ENCODE results near the gene OR1F1. TPM values are rescaled to one million over a fixed set of nuclear protein-coding genes. Genes with fewer than 3 reads are reported as not detected.

The OR1F1 gene
- total and polyA plus RNA-seq, 9 of the 15 experiments (the other 6 are each of a cell fraction or from before 2014, with no cell fraction given), result 0.15 to 0.61 (median 0.35) TPM; not detected in 3

DNA sequence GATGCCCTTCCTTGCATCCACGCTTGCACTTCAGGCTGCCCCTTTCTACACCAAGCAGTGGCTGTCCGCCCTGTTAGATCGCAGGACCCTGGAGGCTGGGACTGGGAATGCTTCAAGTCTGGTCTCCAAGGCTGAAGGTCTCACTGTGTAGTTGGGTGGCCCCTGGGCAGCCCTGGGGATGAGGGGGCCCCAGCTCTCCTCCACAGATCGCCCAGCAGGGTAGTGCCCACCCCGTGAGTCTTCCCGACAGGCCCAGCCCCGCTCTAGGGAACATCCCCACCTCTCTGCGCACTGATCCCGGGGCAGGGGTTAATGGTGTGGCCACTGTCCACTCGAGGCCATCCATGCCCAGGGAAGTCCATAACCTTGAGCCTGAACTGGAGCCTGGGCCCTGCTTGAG is 42.9 kb upstream of the OR1F1 start (continued):
- TF ChIP-seq, protein P1, sequence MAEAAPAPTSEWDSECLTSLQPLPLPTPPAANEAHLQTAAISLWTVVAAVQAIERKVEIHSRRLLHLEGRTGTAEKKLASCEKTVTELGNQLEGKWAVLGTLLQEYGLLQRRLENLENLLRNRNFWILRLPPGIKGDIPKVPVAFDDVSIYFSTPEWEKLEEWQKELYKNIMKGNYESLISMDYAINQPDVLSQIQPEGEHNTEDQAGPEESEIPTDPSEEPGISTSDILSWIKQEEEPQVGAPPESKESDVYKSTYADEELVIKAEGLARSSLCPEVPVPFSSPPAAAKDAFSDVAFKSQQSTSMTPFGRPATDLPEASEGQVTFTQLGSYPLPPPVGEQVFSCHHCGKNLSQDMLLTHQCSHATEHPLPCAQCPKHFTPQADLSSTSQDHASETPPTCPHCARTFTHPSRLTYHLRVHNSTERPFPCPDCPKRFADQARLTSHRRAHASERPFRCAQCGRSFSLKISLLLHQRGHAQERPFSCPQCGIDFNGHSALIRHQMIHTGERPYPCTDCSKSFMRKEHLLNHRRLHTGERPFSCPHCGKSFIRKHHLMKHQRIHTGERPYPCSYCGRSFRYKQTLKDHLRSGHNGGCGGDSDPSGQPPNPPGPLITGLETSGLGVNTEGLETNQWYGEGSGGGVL (CRISPR knock-in tag; IDR thresholded peaks at IDR 0.05), result no peak
- TF ChIP-seq TRIM28 (IDR thresholded peaks at IDR 0.05) (no peak), CTBP1 (IDR thresholded peaks at IDR 0.05; ENCODE audit: borderline replicate concordance) (no peak)

DNA sequence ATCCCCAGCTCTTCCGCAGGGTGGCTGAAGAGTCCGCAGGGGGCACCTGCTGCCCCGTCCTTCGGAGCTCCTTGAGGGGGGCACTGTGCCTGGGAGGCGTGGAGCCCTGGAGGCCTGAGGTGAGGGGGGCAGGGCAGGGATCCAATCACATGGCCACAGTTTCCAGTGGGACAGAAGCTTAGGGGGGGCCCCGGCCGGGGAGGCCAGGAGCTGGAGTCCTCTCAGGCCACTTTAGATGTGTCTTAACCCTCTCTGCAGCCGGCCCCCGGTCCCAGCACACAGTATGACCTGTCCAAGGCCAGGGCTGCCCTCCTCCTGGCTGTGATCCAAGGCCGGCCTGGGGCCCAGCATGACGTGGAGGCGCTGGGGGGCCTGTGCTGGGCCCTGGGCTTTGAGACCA is 42.3 kb upstream of the OR1F1 start:
- no peak overlapping the region for H3K4me2 ChIP-seq (ENCODE audit: insufficient read depth, low read length)
- H3K9ac ChIP-seq (ENCODE audit: insufficient read depth in 1 of 2, low read depth in 2 of 2, low read length in 2 of 2), result peak overlapping the region in 1 of 2 experiments; percentile 66; a peak in 2 of 4 replicates
- TF ChIP-seq NFIC (IDR thresholded peaks at IDR 0.05) (peak; percentile 49; the same call in 1 of the 2 replicates), ZKSCAN1 (IDR thresholded peaks at IDR 0.05; ENCODE audit: low read depth, low read length) (peak; percentile 72; the same call in 1 of the 2 replicates)
- TF ChIP-seq, protein P2, sequence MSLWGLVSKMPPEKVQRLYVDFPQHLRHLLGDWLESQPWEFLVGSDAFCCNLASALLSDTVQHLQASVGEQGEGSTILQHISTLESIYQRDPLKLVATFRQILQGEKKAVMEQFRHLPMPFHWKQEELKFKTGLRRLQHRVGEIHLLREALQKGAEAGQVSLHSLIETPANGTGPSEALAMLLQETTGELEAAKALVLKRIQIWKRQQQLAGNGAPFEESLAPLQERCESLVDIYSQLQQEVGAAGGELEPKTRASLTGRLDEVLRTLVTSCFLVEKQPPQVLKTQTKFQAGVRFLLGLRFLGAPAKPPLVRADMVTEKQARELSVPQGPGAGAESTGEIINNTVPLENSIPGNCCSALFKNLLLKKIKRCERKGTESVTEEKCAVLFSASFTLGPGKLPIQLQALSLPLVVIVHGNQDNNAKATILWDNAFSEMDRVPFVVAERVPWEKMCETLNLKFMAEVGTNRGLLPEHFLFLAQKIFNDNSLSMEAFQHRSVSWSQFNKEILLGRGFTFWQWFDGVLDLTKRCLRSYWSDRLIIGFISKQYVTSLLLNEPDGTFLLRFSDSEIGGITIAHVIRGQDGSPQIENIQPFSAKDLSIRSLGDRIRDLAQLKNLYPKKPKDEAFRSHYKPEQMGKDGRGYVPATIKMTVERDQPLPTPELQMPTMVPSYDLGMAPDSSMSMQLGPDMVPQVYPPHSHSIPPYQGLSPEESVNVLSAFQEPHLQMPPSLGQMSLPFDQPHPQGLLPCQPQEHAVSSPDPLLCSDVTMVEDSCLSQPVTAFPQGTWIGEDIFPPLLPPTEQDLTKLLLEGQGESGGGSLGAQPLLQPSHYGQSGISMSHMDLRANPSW (CRISPR knock-in tag; IDR thresholded peaks at IDR 0.05), result no peak
- no TSS peak for BruUV-seq (replicated peaks)
- H4K20me1 ChIP-seq (replicated peaks; ENCODE audit: control insufficient read depth, insufficient read depth, low read length), result no peaks in the 10 kb centered on the region; the same call in 1 of the 2 replicates
- H3K36me3 ChIP-seq (ENCODE audit: control insufficient read depth, insufficient read depth, low read length), result peaks cover 12% of the 10 kb centered on the region; the same call in 1 of the 3 replicates
- H3K4me3 ChIP-seq, result no peak overlapping the region
- CTCF ChIA-PET (ENCODE audit: low intra/inter-chr PET ratio), result no interaction called here
- no peaks in the 10 kb centered on the region for H3K27me3 ChIP-seq (ENCODE audit: control insufficient read depth in 2 of 2, insufficient read depth in 2 of 2, low read length in 2 of 2)
- in situ Hi-C loops (cut with MboI), result no loop called here
- FAIRE-seq, result no peak
- no peak for DNase-seq (ENCODE audit: extremely low read depth in 1 of 4, low spot score in 3 of 4)
- H3K9me1 ChIP-seq (ENCODE audit: control insufficient read depth, insufficient read depth, low read length), result no peaks in the 10 kb centered on the region
- H3K4me1 ChIP-seq (replicated peaks in 1 of 2; ENCODE audit: control insufficient read depth in 2 of 2, insufficient read depth in 2 of 2, low read length in 2 of 2), result peaks cover 0 to 64% of the 10 kb centered on the region in 2 experiments; a peak in 2 of 5 replicates
- no peak for ATAC-seq
- POLR2A ChIA-PET, result interaction anchor here (0.6 kb wide), 1 partner anchor 108 kb away, joined by 3 read pairs; no protein-coding TSS in a partner anchor
- no peaks in the 10 kb centered on the region for H3K79me2 ChIP-seq (ENCODE audit: control insufficient read depth, insufficient read depth, low read length)
- 65% methylated on average over 12 of the region's 12 CpGs for WGBS (ENCODE audit: insufficient coverage, low coverage, missing lambda C conversion rate)
- no peak overlapping the region for H2AFZ ChIP-seq (ENCODE audit: low read depth, low read length)
- intact Hi-C loops (cut with micrococcal nuclease), result no loop called here
- H3K9me3 ChIP-seq (replicated peaks; ENCODE audit: control insufficient read depth, insufficient read depth, low read depth, low read length), result no peaks in the 10 kb centered on the region
- H3K27ac ChIP-seq (ENCODE audit: extremely low read depth, low read depth, low read length), result no peak overlapping the region
